ENCODE results near the gene SSH3.
"Not testable (repeated sequence)": the region's sequence is repeated elsewhere in the genome, so short reads cannot be mapped to it uniquely, and the experiment has no call there.

Gene SSH3, protein sequence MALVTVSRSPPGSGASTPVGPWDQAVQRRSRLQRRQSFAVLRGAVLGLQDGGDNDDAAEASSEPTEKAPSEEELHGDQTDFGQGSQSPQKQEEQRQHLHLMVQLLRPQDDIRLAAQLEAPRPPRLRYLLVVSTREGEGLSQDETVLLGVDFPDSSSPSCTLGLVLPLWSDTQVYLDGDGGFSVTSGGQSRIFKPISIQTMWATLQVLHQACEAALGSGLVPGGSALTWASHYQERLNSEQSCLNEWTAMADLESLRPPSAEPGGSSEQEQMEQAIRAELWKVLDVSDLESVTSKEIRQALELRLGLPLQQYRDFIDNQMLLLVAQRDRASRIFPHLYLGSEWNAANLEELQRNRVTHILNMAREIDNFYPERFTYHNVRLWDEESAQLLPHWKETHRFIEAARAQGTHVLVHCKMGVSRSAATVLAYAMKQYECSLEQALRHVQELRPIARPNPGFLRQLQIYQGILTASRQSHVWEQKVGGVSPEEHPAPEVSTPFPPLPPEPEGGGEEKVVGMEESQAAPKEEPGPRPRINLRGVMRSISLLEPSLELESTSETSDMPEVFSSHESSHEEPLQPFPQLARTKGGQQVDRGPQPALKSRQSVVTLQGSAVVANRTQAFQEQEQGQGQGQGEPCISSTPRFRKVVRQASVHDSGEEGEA

GRCh38 chr11:67303132-67303834 is at the start of gene SSH3:
SSH3 (plus strand) TSS chr11:67303530; CDS start chr11:67303626, 96 bp downstream.
- DNase-seq (ENCODE audit: low read depth in 2 of 2): no peak

GRCh38 chr11:67253872-67254624 is 49.3 kb upstream of the SSH3 start:
- DNase-seq (ENCODE audit: low read depth in 2 of 2): no peak

- DNase-seq (ENCODE audit: low read depth in 2 of 2): no peak
Observed at GRCh38 chr11:67254798-67255197, 48.5 kb upstream of the SSH3 start.

DNA sequence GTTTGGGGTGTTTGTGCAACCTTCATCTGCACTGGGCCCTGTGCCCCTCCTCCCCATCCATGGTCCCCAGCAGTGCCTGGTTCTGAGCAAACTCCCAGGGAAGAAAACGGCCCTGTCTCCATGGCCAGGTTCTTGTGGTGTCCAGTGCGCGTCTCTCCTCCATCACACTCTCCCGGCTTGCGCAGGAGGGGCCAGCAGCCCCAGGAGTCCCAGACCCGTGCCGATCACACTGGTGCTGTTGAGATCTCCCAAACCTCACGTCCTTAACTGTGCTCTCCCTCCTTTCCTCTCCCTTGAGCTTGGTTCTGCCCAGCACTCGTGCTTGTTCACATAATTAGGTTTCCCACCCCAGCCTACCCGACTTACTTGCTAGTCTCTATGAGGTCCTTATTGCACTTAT is 48.0 kb upstream of the SSH3 start:
- DNase-seq (ENCODE audit: low read depth in 2 of 2): no peak

GRCh38 chr11:67255864-67256263 is 47.5 kb upstream of the SSH3 start:
- no peak for DNase-seq (ENCODE audit: low read depth in 2 of 2)

- DNase-seq (ENCODE audit: low read depth in 2 of 2): no peak
Observed at GRCh38 chr11:67256477-67257135, 46.7 kb upstream of the SSH3 start.

DNA sequence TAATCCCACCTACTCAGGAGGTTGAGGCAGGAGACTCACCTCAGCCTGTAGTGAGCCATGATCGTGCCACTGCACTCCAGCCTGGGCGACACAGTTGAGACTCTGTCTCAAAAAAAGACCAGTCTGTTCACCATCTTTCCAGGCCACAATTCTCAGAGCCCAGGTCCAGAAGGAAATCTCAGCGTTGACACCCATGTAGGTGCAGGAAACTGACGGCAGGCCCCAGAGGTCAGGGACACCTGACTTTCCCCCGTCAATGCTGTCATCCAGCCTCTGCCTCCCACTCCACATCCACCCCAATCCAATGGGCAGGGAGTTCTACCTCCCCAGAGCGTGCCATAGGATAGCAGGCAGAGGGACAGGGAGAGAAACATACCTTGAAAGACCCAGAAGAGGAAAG is 42.9 kb upstream of the SSH3 start:
- no peak for DNase-seq (ENCODE audit: low read depth in 2 of 2)

DNA sequence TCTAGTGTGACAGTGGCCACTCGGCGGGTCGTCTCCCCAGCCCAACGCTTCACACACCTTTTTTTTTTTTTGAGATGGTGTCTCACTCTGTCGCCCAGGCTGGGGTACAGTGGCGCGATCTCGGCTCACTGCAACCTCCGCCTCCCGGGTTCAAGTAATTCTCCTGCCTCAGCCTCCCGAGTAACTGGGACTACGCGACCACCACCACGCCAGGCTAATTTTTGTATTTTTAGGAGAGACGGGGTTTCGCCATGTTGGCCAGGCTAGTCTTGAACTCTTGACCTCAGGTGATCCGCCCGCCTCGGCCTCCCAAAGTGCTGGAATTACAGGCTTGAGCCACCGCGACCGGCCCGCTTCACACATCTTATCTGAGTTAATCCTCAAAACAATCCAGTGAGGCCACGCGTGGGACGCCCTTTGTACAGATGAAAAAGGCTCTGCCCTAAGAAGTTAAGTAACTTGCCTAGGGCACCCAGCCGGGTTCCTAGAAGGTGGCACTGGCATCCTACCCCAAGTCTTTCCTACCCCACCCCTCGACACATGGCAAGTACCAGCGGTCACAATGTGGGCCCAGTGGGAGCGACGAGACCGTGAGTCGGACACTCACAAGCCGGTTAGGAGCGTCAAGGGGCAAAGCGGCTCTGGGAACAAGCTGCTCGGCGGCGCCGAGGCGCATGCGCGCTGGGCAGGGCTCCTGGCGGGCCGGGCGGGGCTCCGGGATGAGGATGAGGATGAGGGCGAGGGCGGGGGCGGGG is 42.3 kb upstream of the SSH3 start:
- DNase-seq (ENCODE audit: low read depth in 2 of 2): not testable (repeated sequence)

GRCh38 chr11:67261640-67261945 is 41.7 kb upstream of the SSH3 start:
- no peak for DNase-seq (ENCODE audit: low read depth in 2 of 2)

- DNase-seq (ENCODE audit: low read depth in 2 of 2): no peak
Observed at GRCh38 chr11:67261946-67262681, 41.2 kb upstream of the SSH3 start.

- DNase-seq (ENCODE audit: low read depth in 2 of 2): peak in 1 of 2 donors; percentile 74
Observed at GRCh38 chr11:67262731-67263675, 40.3 kb upstream of the SSH3 start.

- DNase-seq (ENCODE audit: low read depth in 2 of 2): no peak
Observed at GRCh38 chr11:67264260-67264659, 39.1 kb upstream of the SSH3 start.

DNA sequence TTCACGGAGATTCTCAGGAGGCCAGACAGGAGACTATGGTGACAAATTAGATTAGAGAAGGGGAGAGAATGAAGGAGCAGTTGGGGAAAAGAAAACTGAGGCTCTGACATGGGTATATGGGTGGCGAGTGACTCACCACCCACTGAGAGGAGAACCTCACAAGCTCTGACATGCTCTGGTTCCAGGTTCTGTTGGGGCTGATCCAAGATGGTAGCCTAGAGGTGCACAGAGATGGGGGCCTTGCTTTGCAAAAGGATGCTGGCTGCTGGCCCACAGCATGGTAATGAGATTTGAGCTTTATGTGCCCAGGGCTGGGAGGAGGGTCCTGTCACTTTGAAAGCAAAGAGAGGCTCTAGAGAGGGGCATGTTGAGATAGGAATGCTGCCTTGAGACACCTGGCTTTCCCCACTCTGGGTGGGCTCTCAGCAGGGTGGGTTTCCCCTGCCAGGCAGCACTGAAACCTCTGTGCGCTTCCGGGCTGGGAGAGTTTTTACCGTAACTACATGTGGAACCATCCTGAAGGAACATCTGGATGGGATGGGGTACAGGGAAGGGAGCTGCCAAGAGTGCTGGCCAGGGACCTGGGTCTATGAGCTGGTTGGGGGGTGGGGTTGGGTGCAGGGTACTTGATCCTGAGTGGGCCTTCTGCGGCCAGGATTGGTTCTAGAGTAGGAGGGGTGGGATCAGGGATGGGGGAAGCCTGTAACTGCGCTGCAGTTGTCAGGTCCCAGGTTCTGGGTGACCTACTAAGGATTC is 38.3 kb upstream of the SSH3 start:
- no peak for DNase-seq (ENCODE audit: low read depth in 2 of 2)

DNA sequence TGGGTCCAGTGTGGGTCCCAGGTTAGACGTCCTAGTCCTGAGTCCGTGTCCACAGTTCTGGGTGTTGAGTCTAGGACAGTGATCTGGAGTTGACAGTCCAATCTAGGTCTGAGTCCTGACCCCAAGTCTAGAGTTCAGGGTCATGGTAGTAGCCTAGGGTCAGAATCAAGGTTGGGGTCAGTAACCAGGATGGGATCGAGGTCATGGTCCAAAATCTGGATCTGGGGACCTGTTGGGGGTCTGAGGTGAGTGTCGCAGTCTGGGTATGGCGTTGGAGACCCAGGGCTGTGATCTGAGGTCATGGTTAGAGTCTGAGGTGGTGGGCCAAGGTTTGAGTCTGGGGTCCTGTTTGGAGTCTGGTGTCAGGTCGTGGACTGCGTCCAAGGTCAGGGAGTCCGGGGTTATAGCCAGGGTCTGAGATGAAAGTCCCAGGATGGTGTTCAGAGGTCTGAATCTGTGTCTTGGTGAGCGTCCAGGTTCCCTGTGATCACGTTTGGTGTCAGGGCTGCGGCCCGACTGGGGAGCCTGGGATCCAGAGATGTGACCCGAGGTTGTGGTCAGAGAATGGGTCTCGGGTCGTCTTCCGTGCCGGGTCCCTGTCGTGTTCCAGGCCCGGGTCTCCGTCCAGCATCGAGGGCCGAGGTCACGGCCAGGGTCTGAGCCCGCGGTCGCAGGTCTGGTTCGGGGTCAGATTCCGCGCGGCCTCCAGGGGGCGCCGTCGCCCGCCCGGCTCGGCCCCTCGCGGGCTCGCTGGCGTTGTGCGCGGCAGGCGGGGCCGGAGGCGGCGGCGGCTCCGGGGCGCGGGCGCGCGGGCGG is 37.5 kb upstream of the SSH3 start:
- DNase-seq (ENCODE audit: low read depth in 2 of 2): peak in 1 of 2 donors; percentile 73

DNA sequence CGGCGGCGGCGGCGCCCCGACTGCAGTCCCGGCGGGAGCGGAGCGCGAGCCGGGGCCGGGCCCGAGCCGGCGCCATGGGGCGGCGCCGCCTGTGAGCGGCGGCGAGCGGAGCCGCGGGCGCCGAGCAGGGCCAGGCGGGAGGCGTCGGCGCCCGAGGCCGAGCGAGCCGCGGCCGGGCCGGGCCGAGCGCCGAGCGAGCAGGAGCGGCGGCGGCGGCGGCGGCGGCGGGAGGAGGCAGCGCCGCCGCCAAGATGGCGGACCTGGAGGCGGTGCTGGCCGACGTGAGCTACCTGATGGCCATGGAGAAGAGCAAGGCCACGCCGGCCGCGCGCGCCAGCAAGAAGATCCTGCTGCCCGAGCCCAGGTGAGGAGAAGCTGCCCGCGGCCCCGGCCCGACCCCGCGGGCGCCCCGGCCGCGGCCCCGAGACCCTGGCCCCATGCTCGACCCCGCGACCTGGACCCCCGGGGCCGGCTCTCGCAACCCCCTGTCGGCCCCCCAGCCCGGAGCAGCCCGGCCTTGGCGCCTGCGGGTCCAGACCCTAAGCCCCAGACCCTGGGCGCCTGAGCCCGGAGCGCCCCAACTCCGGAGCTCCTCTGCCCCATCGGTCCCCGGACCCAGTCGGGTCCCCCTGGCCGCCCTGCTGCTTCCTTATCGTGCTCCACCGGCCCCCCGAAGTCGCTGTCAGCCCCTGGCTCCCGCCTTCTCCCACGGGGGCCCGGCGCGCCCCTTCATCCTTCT is 36.7 kb upstream of the SSH3 start, which contains the start of gene GRK2:
GRK2 (plus strand) TSS at position 25 of the 739 bp plus-strand sequence; CDS start at position 252, 227 bp downstream.
- no peak for DNase-seq (ENCODE audit: low read depth in 2 of 2)
